Activated T-cell treated with anti-CD3 and anti-CD28 coated beads, Interleukin-2, amount 50 U/mL, for 48 hours (primary cell): ENCODE data around the gene ATP10B.

Source experiments
- DNase-seq, 2 experiments: peaks; one replicate each; pipeline ENCODE4 v3.0.0-alpha.2; 2020

ATP10B gene

DNA sequence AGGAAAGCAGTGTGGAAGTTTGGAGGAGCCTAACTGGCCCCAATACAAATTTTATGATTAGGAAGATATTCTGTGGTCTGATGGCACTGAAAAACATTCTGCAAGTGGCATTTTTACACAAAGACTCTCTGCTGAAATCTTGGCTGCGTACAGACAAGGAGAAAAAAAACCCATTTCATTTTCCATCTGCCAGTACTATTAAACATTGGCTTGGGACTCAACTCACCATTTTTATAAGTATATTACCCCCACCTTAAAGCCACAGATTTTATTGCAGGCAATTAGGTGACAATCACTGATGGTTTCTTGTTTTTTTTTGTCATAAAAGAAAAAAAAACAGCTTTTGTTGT, 223.4 kb downstream of the ATP10B start:
- DNase-seq: no peak

DNA sequence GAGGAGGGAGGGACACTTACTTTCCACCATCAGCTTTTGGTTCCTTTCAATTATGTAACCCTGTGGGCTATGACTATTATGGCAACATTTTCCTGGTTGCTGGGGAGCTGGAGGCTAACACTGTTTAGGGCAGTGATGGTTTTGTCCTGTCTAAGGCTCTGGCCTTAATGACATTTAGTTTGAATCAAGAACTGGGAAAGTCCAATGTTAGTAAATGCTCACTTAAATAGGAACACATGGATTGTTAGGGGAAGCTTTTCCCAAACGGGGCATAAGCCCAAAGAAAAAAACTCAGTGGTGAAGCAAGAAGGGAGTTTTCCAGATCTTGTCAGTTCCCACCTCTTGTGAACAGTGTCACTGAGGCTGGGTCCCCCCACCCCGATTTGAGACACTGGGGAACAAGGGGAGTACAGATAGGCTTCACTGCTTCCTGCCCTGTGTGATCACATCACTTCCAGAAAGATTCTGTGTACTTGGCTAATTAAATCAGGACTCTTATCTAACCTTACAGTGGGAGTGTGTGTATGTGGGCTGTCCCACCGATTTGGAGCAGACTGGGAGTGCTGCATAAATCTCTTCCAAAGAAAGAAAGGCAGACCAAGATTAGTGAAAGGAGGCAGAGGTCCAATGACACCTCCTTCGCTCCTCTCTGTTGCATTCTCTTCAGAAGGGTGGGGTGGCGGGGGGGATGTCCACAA, 223.9 kb downstream of the ATP10B start:
- no peak for DNase-seq

DNA sequence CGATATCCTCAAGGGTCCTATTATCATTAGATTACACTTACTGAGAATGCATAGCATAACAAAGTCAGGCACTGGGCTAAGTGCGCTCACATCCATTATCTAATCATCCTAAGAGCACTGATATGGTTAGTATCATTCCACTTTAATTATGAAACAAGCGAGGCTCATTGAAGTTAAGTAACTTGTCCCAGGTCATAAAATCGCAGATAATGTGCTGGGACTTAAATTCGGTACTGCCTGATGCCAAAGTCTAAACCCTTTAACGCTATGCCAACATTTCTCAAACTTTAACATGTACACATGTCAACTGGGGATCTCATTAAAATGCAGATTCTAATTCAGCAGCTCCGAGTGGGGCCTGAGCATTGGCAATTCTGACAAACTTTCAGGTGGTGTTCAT, 225.7 kb downstream of the ATP10B start:
- DNase-seq: no peak

DNA sequence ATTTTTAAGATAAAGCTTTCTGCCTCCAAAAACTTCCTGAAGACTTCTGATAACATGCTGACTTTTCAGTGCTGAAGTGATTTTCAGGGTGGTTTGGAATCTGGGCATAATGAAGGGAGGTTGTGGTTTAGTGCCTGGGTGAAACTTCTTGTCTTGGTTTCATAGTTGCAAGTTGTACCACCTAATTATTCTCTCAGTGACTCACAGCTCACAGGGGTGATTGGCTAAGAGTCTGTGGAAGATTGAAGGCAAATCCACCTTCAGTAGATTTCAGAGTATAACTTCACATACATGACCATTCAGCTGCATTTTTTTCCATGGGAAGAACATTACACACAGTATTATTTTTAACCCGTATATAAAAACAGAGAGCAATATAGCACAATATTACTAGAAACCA, 230.5 kb downstream of the ATP10B start:
- DNase-seq: no peak

DNA sequence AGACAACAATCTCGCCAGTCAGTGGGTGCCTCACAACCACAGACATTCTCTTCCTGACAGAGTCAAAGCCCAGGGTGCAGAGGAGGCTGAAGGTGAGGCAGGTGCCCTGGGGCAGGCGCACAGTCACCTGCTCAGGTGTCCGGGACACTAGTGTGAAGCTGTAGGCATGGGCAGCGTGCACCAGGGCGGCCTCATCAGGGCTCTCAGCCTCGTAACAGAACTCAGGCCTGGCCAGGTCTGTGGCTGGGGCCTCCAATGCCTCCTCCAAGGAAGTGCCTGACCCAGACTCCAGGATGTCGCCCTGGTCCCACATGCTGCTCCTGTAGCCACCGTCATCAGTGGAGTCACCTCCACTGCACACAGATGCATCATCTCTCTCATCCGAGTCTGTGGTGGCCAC, 231.6 kb downstream of the ATP10B start:
- DNase-seq: no peak

DNA sequence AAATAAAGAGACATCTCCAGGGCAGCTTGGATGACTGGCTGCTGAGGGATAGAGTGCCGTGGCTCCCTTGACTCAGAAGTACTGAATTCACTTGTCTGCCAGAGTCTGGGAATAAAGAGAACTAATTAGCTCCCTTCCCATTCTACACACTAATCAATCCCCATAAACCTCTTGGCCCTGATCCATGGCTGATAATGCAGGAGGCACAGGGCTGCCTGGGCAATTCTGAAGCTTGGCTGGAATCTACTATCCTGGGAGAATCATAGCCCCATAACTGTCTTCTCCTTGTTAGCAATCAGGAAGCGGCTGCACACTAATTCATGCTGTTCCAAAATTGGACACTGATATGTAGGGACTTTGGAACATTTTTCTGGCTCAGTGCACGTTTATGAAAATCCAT, 232.6 kb downstream of the ATP10B start:
- DNase-seq: no peak

DNA sequence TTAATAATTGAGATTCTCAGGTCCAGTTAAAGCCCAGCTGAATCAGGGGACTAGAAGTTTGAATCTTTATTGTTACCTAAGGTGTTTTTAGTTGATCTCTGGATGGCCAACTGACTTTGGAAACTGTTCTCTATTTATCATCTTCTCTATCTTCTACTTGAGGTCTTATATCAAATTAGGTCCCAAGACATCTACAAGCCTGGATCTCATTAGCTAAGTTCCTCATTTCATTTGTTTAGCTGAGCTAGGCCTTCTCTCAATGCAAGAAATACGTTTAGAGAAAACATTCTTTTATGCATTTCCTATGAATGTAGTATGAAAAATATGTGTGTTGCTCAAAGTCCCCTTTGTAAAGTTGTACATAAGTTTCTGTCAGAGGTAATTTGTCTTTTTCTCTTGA, 233.7 kb downstream of the ATP10B start:
- DNase-seq: no peak

DNA sequence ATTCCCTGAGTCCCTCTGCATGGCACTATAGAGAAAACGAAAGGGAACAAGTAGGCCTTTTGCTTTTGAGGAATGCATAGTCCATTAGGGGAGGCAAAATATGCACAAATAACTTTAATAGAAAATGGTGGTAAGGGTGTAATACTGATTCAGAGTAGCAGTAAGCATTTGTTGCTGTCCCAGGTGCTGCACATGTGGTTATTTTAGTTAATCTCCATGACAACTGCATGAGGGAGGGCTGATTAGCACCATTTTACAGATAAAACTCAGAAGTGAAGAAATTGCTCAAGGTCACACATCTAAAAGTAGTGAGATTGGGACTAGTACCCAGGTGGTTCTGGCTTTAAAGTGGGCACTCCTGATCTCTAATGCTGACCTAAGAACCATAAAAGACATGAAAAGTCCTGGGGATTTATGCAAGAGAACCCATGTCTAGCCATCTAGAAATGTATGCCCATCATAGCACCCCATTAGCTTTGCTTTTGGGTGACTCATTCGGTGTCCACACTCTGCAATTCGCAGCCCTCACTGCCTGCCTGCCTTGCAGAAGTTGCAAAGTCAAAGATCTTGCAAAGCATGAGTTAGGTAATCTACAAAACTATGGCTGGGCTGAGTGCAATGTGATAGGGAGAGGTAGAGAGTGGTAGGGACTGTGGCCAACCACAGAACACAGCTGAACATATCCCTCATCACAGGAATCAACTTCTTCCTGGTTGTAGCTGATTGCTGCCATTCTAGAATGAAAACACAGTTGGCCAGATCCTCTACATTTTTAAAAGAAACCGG, 235.1 kb downstream of the ATP10B start:
- no peak for DNase-seq

DNA sequence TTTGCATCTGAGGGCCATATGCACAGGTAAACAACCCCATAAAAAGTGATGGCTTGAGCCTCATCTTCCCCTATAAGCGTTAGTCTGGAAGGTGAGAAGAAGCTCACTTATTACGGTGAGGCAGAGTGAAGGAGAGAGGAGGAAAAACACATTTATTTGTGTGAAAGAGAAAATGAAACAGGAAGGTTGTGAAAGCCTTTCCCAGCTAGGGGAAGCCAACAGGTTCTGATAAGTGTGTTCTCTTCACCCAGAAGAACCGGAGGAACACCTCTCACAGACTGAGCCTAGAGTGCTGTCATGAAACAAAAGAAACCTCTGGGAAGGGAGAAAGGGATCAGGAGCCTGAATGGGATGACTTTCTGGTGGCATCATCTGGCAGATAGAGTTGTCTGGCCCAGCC, 237.9 kb downstream of the ATP10B start:
- DNase-seq: no peak

DNA sequence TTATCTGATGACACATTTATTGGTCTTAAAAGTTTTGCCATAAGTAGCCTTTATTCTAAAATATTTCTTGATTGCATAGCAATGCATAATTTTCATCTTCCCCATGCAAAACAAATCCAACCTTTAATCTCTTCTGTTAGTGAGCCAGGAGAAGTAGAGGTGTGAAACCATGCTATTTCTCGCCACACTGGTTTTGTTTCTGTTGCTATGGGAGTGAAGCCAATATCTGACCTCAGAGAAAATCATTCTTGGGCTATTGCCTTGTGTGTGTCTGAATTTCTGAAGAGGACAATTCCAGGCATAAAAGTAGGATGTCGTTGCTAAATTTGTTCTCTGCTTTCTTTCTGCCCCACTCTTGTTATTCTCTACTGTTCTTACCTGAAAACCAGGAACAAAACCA, 246.7 kb downstream of the ATP10B start:
- no peak for DNase-seq

DNA sequence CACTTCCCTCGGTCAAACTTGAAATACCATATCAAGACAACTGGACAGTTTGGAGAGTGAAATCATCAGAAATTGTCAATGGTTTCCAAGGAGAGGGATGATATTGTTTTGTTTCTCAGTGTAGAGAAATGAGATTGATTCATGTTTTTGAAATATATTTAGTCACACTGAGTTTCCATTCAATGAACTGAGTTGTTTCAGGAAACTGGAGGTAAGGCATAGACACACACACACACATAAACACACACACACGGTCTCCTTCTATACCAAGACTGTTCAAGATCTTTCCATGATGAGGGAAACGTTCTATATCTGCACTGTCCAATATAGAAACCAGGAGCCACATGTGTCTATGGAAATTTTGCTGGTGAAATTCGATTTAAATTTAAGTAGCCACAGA, 247.5 kb downstream of the ATP10B start:
- no peak for DNase-seq

DNA sequence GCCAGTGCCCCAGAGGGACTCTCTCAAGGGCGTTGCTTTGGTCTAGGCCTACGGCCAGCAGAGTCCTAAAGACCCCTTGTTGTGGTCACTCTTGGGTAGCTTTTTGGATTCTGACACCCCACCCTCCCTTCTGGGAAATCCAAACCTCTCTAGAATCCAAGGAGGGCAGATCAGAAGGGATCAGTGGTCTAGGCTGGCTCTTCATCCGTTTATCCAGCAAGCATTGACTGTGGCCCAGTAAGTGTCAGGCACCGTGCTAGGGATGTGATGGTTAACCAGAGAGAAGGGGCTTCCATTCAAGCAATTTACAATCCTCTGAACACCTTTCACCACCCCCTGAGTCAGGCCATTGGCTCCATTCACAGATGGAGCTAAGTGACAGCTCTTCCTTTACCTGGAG, 249.3 kb downstream of the ATP10B start:
- no peak for DNase-seq

DNA sequence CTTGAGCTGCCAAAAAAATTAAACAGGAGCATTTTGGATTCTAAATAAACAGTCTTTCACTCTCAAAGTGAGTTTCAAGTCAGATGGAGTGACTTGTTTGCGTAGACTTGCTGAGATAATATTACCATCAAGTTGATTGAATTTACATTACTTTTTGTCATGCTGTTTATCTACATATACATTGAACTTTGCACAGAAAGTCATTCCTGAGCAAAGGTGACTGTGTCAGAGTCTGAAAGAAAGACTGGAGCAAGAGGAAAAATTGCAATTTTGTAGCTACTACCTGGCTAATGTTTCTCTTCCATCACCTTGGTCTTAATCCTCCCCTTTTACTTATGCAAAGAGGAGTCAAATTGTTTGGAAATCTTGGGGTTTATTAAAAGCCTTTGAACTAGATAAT, 251.0 kb downstream of the ATP10B start:
- no peak for DNase-seq

DNA sequence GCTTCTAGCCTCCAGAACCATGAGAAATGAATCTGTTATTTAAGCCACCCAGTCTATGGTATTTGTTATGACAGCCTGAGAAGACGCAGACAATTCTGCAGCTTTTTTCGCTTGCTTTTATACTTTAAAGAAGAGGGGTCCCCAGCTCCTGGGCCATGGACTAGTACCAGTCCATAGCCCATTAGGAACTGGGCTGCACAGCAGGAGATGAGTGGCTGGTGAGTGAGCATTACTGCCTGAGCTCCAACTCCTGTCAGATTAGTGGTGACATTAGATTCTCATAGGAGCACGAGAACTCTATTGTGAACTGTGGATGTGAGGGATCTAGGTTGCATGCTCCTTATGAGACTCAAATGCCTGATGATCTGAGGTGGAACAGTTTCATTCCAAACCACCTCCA, 278.7 kb downstream of the ATP10B start:
- DNase-seq: no peak

DNA sequence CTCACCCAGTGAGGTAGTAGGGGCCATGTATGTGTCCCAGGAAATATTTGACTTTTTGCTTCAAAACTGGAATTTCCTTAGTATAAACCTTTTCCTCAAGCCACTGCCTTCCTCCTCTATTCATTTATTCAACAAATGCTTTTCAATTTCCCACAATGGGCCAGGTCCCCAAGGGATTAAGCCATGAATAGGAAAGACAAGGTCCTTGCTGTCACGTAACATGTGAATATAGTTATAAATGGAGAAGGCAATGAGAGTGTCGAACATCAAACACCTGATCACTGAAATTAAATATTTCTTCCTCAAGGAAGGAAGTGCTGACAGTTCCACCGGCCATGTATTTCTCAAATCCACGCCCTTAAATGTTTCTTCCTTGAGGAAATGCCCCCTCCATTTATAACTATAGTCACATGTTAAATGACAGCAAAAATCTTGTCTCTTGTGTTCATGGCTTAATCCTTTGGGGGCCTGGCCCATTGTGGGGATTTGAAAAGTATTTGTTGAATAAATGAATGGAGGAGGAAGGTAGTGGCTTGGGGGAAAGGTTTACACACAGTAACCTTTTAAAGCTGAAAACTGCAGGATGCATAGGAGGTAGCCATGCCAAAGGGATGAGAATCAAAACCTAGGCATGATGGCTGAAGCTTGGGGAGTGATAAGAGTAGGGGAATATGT, 284.8 kb downstream of the ATP10B start:
- DNase-seq: no peak

DNA sequence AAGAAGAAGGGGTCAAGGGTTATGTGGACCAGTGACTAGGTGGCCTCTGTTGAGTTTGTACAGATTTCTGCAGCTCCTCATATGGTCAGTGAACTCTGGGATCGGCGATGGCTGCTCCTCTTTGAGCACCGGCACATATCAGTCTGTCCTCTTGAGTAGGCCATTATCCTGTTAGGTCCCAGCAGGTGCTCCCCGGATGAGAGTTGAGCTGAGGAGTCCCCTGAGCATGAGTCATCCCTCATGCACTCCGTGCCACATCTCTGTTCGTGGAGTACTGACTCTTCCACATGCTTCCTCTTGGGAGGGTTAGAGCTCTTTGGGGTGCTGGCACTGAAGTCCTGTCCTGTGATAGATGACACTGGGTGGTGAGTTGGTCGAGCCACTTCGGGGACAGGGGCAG, 286.6 kb downstream of the ATP10B start:
- DNase-seq: no peak

DNA sequence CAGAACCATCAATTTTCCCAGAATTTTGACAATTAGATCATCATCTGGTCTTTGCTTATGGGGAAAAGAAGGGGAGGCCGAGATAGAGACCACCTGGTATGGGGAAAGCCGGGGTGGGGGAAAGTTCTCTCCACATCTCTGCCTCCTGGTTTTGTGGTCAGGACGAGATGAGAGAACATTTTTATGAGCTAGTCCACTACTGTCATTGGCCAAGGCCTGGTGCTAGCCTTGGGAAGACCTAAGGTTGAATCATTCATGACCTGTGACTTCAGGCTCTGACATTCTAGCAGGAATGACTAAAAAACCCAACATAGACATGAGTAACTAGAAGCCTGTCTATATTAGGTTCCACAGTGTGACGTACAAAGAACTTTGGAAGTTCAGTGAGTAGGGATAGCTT, 295.2 kb downstream of the ATP10B start:
- DNase-seq: no peak

DNA sequence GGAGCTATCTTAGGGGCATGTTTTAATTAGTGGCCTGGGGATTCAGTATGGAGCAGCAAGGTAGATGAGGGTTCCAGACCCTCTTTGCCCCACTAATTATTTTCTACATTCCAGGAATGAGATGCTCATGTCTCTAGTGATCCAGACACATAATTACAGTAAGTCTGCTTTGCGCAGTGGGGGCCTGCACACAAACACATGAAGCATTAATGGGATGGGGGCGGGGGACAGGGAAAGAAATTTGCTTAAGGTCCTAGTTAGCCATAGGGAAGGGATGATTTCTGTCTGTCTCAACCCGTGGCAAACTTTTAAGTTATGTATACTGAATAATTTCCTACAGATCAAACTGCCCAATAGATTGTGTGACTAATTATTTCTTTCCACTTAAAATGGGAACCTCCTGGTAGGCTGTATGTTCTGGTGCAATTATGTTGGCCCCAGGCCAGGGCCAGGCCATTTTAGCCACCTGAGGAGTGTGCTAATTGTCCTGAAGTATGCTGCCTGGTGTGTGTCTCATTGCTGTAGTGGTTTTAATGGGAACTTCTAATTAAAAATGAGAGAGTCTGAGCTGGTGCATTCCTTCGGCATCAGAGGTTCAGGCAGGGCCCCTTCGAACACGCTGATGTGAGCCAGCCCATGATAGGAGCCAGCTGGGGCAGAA, 295.9 kb downstream of the ATP10B start:
- no peak for DNase-seq

DNA sequence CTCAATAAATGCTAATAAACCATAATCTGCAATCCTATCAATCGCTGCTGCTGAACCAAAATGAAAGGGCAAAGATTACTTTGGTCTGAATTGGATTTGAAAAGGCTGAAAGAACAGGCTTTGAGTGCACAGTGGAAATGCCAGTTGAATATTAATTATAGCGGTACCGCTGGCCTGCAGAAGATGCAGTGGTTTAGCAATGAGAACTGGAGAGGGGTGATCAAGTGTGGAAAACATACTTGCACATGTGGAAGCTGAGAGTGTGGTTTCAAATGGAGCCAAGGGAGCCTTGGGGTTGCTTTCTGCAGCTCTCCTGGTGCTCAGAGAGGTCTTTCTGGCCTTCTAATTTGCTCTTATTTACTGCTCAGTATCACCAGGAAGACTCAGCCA, 296.4 kb downstream of the ATP10B start:
- DNase-seq: no peak

DNA sequence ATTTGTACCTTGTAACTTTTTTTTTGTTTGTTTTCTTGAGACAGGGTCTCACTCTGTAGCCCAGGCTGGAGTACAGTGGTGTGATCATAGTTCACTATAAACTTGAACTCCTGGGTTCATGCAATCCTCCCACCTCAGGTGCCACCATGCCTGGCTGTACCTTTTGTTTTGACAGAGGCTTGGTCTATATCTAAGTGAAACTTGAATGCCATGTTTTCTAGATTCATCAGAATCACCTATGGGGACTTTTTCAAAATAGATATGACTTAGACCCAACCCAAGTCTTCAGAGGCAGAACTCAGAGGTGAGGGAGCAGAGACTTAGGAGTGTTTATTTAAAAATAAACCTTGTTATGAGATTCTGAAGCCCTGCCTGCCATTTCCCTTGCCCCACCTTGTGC, 301.9 kb downstream of the ATP10B start:
- DNase-seq: no peak

DNA sequence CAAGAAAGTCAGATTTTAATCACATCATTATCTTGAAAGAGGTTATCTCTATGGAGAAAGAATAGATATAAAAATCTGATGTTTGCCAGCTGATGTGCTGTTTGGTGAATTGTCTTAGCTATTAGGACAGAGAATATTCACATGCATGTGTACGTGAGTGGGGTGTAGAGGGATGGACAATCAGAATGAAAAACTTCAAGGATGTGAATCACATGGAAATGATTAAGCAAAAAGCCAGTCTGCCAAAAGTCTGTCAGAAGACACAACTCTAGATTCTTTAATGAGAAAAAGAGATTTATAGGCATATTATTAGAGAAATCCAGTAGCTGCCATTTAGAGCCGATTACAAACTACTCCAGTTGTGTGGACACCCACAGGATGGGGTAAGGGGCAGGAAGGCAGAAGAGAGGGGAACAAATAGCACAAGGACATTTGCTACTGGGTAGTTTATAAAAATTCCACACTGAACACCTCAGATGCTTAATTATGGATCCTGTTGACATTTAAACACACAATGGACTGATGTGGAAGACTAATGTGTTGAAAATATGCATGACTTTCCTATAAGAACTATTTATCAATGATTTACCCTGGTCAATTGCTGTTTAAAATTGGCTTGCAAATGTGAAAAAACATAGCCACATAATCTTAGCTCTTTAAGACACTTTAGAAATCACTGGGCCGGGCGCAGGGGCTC, 302.9 kb downstream of the ATP10B start:
- DNase-seq: no peak

DNA sequence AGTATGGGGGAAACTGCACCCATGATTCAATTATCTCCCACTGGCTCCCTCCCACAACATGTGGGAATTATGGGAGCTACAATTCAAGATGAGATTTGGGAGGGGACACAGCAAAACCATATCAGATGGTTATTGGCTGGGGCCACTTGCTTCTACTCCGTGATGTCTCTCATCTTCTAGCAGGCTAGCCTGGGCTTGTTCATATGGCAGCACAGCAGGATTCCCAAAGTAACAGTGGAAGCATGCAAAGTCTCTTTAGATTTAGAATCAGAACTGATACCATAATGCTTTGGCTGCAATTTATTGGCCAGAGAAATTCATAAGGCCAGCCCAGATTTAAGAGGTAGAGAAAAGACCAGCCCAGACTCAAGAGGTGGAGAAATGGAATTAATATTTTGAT, 304.1 kb downstream of the ATP10B start:
- no peak for DNase-seq

DNA sequence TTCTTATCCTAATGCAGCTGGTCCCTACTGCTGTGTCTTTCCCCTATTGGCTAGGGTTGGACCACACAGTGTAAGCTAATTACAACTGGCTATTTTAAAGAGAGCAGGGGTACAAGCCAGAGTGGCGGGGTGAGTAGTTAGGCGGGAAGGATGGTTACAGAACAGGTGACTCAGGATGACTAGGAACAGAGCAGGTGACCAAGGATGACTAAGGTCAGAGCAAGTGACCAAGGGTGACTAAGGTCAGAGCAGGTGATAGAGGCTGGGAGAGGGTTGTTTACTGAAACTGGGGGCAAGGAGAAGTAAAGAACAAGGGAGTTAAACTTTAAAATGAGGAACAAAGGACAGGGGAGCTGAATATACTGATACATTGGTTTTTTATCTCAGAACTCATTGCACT, 304.9 kb downstream of the ATP10B start:
- DNase-seq: no peak
